KMS-11 (cell line): ENCODE measurements around the gene DIP2C.

ENCODE experiments used
- H2AFZ ChIP-seq: fragments of 200-600 bp; sonication (generic); 2 replicates; pipeline ENCODE4 v1.6.1; 2016; ENCODE audit warnings: antibody characterized with exemption, mixed run types, low read depth
- H3K27ac ChIP-seq: fragments of 200-600 bp; sonication (generic); 2 replicates; pipeline ENCODE4 v1.6.1; 2016; ENCODE audit warnings: mild to moderate bottlenecking, mixed run types
- H3K27me3 ChIP-seq: fragments of 200-600 bp; sonication (generic); 2 replicates; pipeline ENCODE4 v1.6.1; 2017; ENCODE audit warnings: mild to moderate bottlenecking, low read depth, mixed run types, moderate library complexity; ENCODE audit not compliant: insufficient read depth
- H3K36me3 ChIP-seq: fragments of 200-600 bp; sonication (generic); 2 replicates; pipeline ENCODE4 v1.6.1; 2017; ENCODE audit warnings: mild to moderate bottlenecking, mixed run types; ENCODE audit not compliant: insufficient read depth
- H3K4me1 ChIP-seq: fragments of 200-600 bp; sonication (generic); 2 replicates; pipeline ENCODE4 v1.6.1; 2016; ENCODE audit warnings: mild to moderate bottlenecking, low read depth, mixed run types; ENCODE audit not compliant: poor library complexity, severe bottlenecking
- H3K4me2 ChIP-seq: fragments of 200-600 bp; sonication (generic); 2 replicates; pipeline ENCODE4 v1.7.0; 2016; ENCODE audit warnings: mild to moderate bottlenecking, mixed run types
- H3K4me3 ChIP-seq: fragments of 200-600 bp; sonication (generic); IDR thresholded peaks from 2 replicates; pipeline ENCODE4 v1.6.1; 2017; ENCODE audit warnings: low read depth, low read length, mixed read lengths; ENCODE audit not compliant: insufficient read depth
- H3K79me2 ChIP-seq: fragments of 200-600 bp; sonication (generic); 2 replicates; pipeline ENCODE4 v1.6.1; 2016; ENCODE audit warnings: low read depth, mixed run types; ENCODE audit not compliant: insufficient read depth
- H3K9ac ChIP-seq: fragments of 200-600 bp; sonication (generic); 2 replicates; pipeline ENCODE4 v1.6.1; 2016; ENCODE audit warnings: mild to moderate bottlenecking, mixed run types
- H4K20me1 ChIP-seq: fragments of 200-600 bp; sonication (generic); 2 replicates; pipeline ENCODE4 v1.6.1; 2016; ENCODE audit warnings: mild to moderate bottlenecking, mixed run types; ENCODE audit not compliant: insufficient read depth
- TF ChIP-seq, protein P1 (sequence below): fragments of 200-600 bp; sonication (generic); conservative IDR thresholded peaks from 2 replicates; pipeline ENCODE4 v1.6.1; 2017; ENCODE audit warnings: low read depth, mild to moderate bottlenecking, antibody characterized with exemption, low read length, moderate library complexity, mixed read lengths

The DIP2C gene

DNA sequence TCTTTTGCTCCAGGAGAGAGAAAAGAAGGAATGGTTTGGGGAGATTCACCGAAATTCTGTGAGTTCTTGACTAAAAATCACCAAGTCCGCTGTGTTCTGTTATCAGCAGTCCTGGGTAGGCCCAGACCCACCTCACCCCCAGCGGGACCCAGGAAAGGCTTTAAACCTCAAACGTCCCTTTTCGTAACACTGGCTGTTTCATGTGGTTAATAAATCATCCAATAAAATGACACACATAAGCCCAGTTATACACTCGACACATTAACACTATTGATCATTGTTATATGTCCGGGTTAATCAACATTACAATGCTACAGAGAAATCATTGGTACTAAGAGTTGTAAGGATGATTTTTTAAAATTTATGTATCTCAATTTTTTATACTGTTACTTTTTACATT is 25.2 kb downstream of the DIP2C start:
- Histone ChIP-seq H3K27ac (no peak overlapping the region), H3K4me1 (peaks cover 41% of the 10 kb centered on the region), H3K27me3 (no peaks in the 10 kb centered on the region; the same call in 1 of the 2 replicates), H3K9ac (no peak overlapping the region), H3K4me3 (no peak overlapping the region), H4K20me1 (peaks cover 28% of the 10 kb centered on the region), H2AFZ (no peak overlapping the region), H3K79me2 (peaks cover 95% of the 10 kb centered on the region), H3K36me3 (no peaks in the 10 kb centered on the region), H3K4me2 (no peak overlapping the region)
- TF ChIP-seq, protein P1, sequence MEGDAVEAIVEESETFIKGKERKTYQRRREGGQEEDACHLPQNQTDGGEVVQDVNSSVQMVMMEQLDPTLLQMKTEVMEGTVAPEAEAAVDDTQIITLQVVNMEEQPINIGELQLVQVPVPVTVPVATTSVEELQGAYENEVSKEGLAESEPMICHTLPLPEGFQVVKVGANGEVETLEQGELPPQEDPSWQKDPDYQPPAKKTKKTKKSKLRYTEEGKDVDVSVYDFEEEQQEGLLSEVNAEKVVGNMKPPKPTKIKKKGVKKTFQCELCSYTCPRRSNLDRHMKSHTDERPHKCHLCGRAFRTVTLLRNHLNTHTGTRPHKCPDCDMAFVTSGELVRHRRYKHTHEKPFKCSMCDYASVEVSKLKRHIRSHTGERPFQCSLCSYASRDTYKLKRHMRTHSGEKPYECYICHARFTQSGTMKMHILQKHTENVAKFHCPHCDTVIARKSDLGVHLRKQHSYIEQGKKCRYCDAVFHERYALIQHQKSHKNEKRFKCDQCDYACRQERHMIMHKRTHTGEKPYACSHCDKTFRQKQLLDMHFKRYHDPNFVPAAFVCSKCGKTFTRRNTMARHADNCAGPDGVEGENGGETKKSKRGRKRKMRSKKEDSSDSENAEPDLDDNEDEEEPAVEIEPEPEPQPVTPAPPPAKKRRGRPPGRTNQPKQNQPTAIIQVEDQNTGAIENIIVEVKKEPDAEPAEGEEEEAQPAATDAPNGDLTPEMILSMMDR, result no peak

DNA sequence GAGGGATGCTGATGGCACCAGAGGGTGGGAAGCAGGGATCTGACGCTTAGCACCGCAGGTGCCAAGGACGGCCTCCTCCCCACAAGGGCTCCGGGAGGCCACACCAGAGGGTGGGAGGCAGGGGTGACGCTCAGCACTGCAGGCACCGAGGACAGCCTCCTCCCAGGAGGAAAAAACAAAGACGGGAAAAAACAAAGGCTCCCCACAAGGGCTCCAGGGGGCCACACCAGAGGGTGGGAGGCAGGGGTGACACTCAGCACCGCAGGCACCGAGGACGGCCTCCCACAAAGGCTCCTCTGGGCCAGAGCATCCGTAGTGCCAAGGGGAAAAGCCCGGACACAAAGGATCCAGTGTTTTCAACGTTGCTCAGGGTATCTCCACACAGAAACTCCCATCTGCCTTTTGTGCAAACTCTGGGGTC is 25.6 kb downstream of the DIP2C start:
- H3K4me1 ChIP-seq, result peaks cover 46% of the 10 kb centered on the region
- no peak overlapping the region for H2AFZ ChIP-seq
- H4K20me1 ChIP-seq, result peaks cover 30% of the 10 kb centered on the region
- H3K9ac ChIP-seq, result no peak overlapping the region
- TF ChIP-seq, protein P1, result no peak
- H3K4me3 ChIP-seq, result no peak overlapping the region
- H3K36me3 ChIP-seq, result no peaks in the 10 kb centered on the region
- peaks cover 95% of the 10 kb centered on the region for H3K79me2 ChIP-seq
- no peak overlapping the region for H3K27ac ChIP-seq
- no peaks in the 10 kb centered on the region; the same call in 1 of the 2 replicates for H3K27me3 ChIP-seq
- no peak overlapping the region for H3K4me2 ChIP-seq

DNA sequence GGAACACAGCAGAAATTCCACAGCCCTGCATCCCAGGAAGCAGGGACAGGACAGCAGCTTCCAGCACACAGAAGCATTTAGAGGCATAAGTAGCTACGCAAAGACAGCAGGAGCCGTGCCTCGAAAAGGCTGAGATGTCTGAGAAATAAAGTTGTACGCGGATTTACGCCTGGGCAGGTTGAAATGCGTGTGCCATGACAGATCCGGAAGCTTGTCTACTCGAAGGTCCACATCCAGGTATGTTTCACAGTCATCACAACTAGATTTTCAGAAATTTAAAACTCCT is 26.1 kb downstream of the DIP2C start:
- H3K4me2 ChIP-seq, result no peak overlapping the region
- H3K4me3 ChIP-seq, result no peak overlapping the region
- peaks cover 95% of the 10 kb centered on the region for H3K79me2 ChIP-seq
- H3K4me1 ChIP-seq, result peaks cover 50% of the 10 kb centered on the region
- H3K36me3 ChIP-seq, result no peaks in the 10 kb centered on the region
- no peak overlapping the region for H3K27ac ChIP-seq
- TF ChIP-seq, protein P1, result no peak
- H3K27me3 ChIP-seq, result no peaks in the 10 kb centered on the region; the same call in 1 of the 2 replicates
- no peak overlapping the region for H2AFZ ChIP-seq
- H4K20me1 ChIP-seq, result peaks cover 34% of the 10 kb centered on the region
- H3K9ac ChIP-seq, result no peak overlapping the region

DNA sequence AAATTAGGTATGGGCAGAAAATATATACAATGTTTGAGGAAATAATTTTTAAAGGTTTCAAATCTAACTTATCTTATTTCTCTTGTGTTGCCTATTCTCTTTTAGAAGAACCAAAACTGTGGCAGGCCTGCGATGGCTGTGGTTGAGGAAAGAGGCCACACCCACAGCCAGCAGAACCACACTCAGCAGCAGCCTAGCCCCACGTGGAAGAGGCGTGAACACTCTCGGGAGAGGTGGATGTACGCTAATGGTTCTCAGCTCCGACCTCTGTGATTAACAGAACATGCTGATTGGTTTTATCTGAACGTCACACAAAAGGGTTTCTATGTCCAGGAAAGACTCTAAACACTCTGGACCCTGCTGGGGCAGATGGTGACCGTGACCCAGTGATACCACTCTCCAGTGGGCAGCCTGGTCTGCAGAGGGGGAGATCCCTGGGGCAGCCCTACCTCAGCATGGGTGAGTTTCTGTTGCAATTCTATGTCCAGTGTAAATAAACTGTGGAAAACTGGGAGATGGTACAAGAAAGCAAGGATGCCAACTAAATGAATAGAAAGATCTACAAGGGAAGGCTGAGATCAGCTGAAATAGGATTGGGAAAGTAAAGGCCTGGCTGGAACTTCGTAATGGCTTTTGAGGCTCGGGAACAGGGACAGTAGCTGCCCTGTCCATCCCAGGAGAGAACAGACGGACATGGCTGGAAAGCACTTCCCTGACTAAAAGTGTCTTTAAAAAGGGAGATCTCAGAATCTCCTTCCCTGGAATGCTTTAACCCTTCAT is 26.6 kb downstream of the DIP2C start:
- TF ChIP-seq, protein P1, result no peak
- peaks cover 52% of the 10 kb centered on the region for H3K4me1 ChIP-seq
- no peak overlapping the region for H3K9ac ChIP-seq
- no peak overlapping the region for H2AFZ ChIP-seq
- peaks cover 94% of the 10 kb centered on the region for H3K79me2 ChIP-seq
- no peak overlapping the region for H3K27ac ChIP-seq
- H3K4me3 ChIP-seq, result no peak overlapping the region
- H3K4me2 ChIP-seq, result no peak overlapping the region
- H3K27me3 ChIP-seq, result no peaks in the 10 kb centered on the region; the same call in 1 of the 2 replicates
- H4K20me1 ChIP-seq, result peaks cover 31% of the 10 kb centered on the region; the same call in 1 of the 2 replicates
- H3K36me3 ChIP-seq, result no peaks in the 10 kb centered on the region
